AG10803 (cell line): ENCODE results near the gene SLC17A8.
A peak's percentile ranks its signal among the peaks of the same experiment; 100 is the strongest.

Experiments
- DNase-seq: peaks from one replicate; pipeline ENCODE4 v3.0.0; 2010; ENCODE audit warnings: low read depth
- H3K4me3 ChIP-seq: 2 replicates; pipeline ENCODE4 v1.5.1; 2011; ENCODE audit warnings: mild to moderate bottlenecking, low read length, control low read depth
- CTCF ChIP-seq: conservative IDR thresholded peaks from 2 replicates; pipeline ENCODE4 v1.5.1; 2011; ENCODE audit warnings: mild to moderate bottlenecking, low read length, control low read depth, inconsistent platforms

Gene SLC17A8

GRCh38 chr12:100399095-100399494 lies 42.2 kb downstream of the SLC17A8 start:
- no peak overlapping the region for H3K4me3 ChIP-seq
- TF ChIP-seq CTCF, result no peak
- no peak for DNase-seq

- H3K4me3 ChIP-seq, result no peak overlapping the region
- TF ChIP-seq CTCF, result no peak
- DNase-seq, result peak; percentile 16
These were observed 44.8 kb downstream of the SLC17A8 start for GRCh38 chr12:100401660-100402059.

GRCh38 chr12:100402763-100403162 lies 45.9 kb downstream of the SLC17A8 start:
- no peak for DNase-seq
- H3K4me3 ChIP-seq, result no peak overlapping the region
- no peak for TF ChIP-seq CTCF

GRCh38 chr12:100403446-100403845 lies 46.6 kb downstream of the SLC17A8 start:
- no peak for TF ChIP-seq CTCF
- DNase-seq, result no peak
- H3K4me3 ChIP-seq, result no peak overlapping the region

GRCh38 chr12:100404769-100405407 lies 48.0 kb downstream of the SLC17A8 start:
- peak; percentile 65 for TF ChIP-seq CTCF
- no peak overlapping the region for H3K4me3 ChIP-seq
- DNase-seq, result peak; percentile 41

GRCh38 chr12:100413001-100413400 lies 56.1 kb downstream of the SLC17A8 start:
- TF ChIP-seq CTCF, result no peak
- H3K4me3 ChIP-seq, result no peak overlapping the region
- DNase-seq, result no peak

GRCh38 chr12:100414739-100415138 lies 57.9 kb downstream of the SLC17A8 start:
- H3K4me3 ChIP-seq, result no peak overlapping the region
- DNase-seq, result no peak
- no peak for TF ChIP-seq CTCF
